ENCODE data around the gene COL23A1.

Gene COL23A1

DNA sequence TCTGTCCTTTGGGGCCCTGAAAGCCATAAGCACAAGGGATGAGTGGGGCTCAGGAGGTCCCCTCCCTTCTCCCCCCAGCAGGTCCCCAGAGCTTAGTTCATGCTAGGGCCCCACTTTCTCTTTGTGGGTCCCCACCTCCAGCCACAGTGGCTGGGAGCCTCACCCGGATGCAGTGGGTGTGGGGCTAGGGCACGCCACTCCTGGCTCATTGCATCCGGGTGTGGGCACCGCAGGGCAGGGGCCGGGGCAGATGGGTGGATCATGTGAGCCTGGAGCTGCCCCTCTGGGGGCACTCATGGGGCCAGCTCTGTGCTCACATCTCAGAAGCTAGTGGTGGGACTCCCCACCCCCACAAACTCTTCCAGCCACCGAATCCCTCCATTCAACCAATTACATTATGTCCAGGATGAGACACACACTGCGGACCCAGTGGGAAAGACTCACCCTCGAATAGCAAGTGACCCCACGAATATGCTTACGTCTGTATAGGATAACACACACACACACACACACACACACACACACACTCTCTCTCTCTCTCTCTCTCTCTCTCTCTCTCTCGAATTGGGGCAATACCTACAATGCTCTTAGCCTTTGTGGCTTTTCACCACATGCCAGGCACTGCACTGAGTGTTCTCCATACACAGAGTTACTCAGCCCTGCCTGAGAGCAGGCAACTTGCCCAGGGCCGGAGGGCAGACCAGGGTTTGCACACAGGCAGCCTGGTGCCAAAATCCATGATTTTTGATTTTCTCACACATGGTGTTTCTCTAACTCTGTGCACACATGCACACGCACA is 340.8 kb downstream of the COL23A1 start:
- peak in 1 of 6 experiments; percentile 33 for DNase-seq

DNA sequence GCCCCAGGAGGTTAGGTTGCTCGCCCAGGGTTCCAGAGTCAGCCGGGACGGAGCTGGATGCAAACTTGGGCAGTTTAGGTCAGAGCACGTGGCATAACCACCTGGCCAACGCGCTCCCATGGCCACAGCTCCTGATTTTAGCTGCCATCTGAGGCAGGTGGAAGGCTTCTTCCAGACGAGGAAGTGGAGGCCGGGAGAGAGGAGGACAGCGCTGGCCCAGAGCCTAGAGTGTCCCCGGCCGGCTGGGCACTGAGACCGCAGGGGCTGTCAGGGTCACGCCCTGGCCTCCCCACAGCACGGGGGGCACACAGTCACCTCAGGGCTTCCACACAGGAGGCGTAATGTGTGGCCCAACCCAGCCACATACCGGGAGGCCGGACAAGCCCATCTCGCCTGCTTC is 341.4 kb downstream of the COL23A1 start:
- DNase-seq = no peak

DNA sequence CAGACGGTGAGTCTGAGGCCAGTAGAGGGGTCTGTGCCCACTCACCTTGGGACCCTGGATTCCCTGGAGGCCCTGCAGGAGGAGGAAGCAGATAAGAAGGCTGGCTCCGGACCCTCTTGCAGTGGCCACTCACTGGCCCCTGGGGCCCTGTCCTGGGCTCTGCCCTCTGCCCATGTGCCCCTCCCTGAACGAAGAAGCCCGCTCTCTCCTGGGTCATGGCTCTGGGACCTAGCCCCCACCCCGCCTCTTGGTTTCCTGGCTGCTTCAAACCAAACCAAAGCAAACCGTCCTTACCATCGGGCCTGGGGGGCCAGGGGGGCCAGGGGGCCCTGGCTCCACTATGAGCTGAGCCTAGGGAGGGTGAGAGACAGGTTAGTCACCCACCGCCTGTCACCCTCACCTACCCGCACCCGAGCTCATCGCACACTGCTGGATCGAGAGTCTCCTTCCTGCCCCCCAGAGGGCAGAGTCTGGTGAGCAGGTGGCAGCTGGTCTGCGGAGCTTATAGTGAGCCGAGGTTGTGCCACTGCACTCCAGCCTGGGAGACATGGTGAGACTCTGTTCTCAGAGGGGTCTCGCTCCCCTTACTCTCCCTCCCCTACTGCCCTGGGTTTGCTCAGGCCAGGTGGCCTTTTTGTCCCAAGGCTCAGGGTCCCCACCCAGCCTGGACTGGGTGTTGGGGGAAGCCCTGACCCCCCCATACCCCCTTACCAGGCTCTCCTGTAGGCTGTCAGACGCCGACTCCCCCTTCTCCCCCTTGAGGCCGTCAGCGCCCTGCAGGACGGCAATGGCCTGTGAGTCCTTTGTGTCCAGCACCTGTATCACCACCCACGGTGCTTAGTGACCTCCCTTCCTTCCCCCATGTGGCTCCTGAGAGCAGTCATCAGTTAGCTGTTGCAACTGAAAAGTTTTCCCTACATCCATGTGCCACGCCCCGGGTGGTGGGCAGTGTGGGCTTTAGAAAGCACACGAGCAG is 342.4 kb downstream of the COL23A1 start:
- DNase-seq = no peak

DNA sequence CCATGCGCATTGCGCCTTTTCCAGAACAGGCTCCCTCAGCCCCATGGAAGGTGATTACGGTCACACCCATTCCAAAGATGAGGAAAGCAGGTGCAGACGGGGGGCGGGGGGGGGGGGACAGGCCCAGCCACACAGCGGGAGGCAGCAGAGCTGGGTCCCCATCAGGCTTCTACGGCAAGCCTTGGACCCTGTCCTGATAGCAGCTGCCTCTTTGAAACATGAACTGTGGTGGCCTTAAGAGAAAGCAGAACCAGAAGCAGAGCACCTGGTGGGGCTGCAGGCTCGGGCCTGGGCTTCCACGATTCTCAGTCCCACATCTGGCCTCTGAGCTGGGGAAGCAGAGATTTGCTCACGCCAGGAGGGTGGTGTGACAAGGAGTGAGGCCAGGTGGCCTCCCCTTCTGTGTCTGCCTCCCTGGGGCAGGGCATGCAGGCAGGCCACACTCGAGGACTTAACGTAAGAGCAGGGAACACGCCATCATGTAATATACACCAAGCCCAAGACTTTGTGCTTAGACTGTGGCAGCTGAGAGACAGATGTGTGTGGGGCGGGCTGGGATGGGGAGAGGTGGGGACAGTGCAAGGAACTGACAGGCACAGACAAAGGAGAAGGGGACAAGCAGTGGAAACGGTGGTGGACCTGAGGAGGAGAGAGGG is 343.4 kb downstream of the COL23A1 start:
- DNase-seq = no peak

DNA sequence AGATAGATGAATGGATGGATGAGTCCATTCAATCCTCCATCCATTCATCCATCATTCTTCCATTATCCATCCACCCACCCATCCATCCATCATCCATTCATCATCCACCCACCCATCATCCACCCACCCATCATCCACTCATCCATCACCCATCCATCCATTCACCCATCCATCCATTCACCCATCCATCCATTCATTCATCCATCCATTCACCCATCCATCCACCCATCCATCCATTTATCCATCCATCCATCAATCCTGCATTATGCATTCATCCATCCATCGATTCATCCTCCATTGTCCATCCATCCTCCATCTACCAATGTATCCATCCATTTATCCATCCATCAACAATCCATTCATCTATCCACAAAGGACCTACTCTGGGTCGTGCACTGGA is 344.8 kb downstream of the COL23A1 start:
- DNase-seq = no peak

DNA sequence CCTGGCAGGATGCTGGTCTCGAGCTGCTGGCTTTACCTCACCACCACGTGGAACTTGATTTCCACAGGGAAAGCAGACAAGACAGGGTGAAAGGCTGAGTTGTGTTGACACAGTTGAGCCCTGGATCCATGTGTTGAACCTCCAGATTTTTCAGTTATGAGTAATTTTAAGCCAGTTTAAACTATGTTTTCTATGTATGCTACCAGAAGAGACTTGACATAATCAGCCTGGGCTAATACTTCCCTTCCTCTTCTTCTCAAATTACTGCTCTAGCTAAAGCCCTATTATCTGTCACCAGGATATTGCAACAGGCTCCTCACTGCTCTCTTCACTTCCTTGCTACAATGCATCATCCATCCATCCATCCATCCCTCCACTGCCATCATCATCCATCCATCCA is 345.6 kb downstream of the COL23A1 start:
- no peak for DNase-seq

DNA sequence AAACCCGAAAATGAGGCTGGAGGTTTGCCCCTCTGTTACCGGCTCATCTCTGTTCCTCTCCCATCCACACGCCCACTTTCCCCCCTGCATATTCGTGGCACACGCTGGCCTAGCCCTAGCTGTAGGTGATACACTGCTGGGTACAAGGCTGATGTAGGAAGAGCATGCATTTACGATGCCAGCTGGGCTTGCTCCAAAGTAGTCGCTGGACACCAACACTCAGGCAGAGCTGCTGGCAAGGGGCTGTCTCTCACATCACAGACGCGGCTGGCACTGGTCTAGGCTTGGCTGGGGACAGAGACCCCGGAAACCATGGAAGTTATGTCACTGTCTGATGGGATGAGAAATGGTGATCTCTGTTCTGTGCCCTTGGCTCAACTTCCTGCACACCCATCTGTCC is 347.8 kb downstream of the COL23A1 start:
- DNase-seq = no peak

DNA sequence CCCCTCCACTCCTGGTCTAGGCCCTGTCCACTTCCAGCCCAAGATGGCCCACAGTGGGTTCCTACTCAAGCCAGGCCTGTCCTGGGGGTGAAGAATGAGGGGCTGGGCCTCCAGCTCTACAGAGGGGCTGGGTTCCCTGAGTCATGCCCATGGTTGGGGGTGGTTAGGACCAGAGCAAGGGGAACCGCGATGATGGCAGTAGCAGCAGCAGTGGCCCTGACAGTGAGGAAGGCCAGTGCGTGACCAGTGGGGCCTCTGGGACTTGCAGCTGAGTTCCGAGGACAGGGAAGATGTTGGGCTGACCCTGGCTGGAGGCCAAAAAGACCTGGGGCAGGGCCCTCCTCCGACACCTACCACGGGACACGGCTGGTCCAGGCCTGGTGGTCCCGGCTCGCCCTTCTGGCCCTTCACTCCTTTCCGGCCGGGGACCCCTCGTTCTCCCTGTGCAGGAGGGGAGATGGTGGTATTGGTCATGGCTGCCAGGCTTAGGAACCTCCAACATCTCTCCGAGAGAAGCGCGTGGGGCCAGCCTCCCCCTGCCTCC is 348.4 kb downstream of the COL23A1 start:
- no peak for DNase-seq

DNA sequence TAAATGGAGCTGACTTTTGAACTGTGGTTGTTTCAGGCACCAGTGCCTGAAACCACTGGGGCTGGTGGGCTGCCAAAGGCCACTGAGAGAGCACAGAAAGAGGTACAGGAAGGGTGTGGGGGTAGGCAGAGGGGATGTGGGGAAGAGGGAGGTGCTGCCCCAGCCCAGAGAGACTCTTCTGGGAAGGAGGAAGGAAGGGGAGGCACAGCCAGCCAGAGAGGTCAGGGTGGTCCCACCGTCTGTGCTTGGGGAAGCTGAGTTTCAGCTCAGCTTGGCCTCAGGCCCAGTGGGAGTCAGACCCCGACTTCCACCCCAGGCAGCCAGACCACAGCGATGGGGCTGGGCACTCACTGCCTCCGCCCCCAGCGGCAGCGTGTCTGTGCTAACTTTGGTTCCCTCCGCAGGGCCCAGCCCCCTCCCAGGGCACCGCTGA is 348.9 kb downstream of the COL23A1 start:
- no peak for DNase-seq

DNA sequence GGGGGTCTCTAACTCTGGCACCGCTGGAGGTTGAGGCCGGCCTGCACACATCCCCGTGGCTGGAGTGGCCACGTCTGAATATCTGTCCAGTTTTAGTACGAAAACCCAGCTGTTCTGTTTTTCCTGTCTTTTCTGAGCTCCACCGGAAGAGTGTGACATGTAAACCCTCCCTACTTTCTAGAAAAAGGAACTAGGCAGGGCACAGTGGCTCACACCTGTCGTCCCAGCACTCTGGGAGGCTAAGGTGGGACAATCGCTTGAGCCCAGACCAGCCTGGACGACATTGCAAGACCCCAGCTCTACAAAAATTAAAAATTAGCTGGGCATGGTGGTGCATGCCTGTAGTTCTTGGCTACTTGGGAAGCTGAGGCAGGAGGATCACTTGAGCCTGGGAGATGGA is 349.4 kb downstream of the COL23A1 start:
- DNase-seq = peak in 1 of 6 experiments; percentile 23

DNA sequence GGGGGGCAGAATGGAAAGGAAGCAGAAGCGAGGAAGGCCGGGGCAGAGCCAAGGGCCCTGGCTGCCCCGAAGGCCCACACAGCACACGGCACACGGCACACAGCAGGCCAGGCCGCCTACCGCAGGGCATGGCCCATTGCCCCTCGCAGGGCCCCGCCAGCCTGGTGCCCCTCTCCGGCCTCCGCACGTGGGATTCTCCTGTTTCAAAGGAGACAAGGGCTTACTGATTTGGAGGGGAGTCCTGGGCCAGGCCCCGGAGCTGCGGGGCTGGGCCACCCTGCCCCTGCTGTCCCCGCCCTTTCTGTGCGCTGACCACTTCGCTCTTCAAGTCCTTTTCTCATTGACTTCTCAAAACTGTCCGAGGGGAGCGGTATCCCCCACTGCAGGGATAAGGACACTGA is 349.9 kb downstream of the COL23A1 start:
- no peak for DNase-seq

DNA sequence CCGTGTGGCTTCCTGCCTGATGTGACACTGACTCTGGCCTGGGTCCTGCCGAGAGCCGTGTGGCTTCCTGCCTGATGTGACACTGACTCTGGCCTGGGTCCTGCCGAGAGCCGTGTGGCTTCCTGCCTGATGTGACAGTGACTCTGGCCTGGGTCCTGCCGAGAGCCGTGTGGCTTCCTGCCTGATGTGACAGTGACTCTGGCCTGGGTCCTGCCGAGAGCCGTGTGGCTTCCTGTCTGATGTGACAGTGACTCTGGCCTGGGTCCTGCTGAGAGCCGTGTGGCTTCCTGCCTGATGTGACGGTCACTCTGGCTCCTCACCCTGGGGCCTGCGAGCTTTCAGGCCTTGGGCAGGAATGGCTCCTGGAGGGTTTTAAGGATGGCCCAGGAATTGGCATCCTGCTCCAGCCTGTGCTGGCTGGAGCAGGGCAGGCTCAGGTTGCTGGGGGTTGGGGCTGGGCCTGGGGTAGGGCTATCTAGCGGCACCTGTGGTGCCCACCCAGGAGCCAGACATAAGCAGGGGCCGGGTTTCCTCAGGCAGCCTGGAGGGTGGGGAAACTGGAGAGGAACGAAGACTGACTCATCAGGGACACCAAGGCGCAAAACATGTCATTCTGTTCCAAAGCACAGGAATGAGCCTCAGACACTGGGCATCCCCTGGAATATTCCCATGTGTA is 350.4 kb downstream of the COL23A1 start:
- DNase-seq = peak in 1 of 6 experiments; percentile 11

DNA sequence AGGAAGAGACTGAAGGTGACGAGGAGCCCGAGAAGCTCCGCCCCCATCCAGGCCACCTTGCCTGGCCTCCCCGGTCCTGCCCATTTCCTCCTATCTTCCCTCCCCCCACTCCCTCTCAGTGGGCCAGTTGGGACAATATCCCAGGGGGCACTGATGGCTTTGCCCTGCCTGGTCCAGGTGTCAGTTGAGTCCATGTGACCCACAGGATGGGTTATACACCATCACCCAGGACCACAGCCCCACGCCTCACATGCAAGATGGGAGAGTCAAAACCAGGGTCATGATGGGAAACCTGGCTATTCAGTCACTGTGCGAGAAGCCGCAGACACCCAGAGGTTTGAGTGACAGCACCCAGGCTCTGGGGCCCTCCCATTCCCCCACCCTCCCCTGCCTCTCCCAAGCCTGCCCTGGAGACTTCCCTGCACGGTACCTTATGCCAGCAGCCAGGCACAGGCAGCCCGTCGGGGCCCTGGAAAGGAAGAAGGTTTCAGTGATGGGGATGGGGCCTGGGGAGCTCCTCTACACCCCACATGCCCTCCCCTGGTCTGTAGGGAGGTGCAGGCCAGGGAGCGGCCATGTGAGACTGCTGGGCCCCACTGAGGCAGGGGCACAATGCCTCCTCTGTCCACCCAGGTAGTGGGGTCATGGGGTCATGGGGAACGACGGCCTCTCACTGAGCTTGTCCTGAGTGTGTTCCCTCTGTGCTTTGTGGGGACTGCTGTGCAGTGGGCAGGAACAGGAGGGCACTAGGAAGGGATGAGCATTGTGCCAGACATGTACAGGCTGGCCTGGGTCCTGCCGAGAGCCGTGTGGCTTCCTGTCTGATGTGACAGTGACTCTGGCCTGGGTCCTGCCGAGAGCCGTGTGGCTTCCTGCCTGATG is 351.2 kb downstream of the COL23A1 start:
- peak in 1 of 6 experiments; percentile 11 for DNase-seq

DNA sequence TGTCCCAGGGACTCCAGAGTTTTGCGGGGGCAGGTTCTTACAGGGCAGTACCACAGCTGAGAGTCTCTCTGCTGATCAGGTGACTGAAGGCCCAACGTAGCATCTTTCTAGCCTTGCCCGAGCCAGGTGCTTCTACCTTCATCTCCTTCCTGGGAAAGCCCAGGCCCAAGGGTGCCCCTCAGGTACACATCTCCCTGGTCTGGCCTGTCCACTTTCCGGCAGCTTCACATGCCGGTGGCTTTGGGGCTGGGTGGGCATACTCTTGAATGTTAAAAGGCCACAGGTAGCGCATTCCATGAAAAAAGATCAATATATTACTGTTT is 351.9 kb downstream of the COL23A1 start:
- DNase-seq = no peak

DNA sequence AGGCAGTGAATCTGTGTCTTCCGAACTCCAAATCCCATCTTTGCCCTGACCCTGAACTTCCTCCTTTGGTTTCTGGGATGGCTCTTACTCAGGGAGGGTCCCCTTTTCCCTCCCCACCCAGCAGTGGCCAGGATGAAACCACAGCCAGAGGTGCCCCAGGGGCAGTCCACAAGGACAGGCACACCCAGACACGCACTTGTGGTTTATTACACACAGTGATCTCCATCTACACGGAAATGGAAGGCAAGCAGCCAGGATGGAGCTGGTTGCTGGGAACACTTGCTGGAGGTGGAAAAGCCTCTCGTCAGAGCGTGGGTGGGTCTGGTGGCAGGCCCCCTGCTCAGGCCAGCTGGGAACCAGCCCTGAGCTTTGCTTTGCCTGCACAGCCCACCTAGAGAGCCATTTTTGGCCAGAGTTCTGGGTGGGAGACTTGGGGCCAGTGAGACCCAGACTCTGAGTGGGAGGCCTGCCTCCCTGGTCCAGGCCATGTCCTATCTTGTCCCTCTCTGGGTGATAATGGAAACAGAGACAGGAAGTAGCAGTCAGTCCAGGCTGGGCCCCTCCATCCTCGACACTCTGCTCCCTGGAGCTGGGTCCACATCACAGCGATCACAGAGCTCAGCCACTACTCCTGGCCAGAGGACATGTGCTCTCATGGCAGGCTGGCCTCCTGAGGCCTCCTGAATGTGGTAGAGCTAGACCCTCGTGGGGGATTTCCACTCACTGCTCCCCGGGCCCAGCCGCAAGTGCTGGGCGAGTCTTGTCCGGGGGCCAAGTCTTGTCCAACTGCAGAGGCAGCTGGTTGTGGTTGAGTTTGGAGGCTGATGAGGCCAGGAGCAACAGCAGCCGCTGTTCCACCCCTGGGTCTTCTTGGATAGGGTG is 352.5 kb downstream of the COL23A1 start:
- no peak for DNase-seq

DNA sequence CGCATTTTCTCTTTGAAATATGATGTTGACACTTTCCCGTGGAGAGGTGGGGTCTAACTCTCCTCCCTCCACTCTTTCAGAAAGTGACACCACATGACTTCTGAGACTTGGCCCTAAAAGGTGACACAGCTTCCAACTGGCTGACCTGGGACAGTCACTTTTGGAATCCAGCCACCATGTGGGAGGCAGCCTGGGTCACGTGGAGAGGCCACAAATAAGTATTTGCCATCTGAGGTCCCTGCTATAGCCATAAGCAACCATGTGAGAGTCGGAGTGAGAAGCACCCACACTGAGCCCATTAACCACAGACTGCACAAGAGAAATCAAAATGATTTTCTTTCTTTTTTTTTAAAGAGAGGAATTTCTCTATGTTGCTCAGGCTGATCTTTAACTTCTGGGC is 353.5 kb downstream of the COL23A1 start:
- no peak for DNase-seq

DNA sequence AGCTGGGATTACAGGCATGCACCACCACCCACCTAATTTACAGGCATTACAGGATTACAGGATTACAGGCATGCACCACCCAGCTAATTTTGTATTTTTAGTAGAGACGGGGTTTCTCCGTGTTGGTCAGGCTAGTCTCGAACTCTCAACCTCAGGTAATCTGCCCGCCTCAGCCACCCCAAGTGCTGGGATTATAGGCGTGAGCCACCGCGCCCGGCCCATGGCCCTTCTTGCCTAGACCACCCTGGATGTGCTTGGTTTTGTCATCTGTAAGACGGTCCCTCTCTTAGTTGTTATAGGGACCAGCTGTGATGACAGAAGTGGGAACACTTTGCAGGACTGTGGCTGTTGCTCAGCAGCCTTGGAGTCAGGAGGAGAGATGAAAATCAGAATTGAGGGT is 354.1 kb downstream of the COL23A1 start:
- no peak for DNase-seq

DNA sequence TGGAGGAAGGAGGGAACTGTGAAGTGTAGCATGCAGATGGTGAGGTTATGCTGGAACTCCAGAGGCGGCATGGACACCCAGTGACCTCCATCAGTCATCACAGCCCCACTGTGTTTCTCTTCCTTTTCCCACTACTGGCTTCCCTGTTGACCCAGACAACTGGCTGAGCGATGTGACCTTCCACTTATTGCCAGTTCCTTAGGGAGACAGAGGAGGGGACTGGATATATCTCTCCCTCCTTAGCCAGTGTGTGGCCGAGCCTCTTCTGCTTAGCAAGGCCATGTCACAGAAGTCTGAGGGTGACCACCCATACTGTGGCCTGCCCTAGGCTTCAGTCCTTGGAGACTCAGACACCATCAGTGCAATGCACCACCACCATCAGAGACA is 354.6 kb downstream of the COL23A1 start:
- DNase-seq = no peak

DNA sequence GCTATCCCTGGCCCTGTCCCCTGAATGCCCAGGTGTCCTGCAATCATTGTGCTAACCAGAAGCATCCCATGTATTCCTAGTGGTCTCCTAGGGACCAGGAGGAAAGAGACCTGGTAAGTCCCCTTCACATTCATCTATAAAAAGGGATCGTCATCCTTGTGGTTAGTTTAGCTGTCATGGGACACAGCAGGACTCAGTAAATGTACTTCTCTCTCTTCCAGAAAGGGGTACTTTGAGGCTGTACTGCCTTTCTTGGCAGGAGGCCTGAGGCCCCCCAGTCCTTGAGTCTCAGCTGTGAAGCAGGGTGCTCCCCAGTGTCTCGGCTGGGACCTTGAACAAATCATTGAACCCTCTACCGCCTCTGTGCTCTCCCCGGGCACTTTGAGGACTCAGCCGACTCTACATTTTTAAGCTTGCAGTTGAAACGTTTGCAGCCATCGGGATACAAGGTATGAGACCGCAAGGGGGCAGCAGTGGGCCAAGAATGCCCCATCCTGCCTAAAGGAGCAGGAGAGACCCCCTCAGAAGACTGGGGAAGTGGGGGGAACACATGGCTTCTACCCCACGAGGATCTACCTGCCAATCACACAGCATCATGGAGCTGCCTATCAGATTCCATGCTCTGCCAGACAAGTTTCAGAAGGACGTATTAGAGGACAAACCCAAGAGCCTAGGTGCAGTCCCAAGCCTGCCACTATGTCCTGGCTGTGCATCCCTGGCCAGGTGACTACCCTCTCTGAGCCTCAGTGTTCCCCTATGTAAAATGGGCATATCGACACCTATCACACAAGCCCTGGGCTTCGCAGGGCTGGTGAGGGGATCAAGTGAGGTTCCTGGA is 355.2 kb downstream of the COL23A1 start:
- DNase-seq = peak; percentile 26 to 74 (median 67)
